Germinal center (tissue), 1 donor: Measurements from ENCODE around the gene CDYL2.
"Not testable (repeated sequence)": the region's sequence is repeated elsewhere in the genome, so short reads cannot be mapped to it uniquely, and the experiment has no call there.

ENCODE experiments used
- DNase-seq: peaks from one replicate; pipeline ENCODE4 v3.0.0; 2012; ENCODE audit warnings: mixed read lengths, low spot score

Gene CDYL2

DNA sequence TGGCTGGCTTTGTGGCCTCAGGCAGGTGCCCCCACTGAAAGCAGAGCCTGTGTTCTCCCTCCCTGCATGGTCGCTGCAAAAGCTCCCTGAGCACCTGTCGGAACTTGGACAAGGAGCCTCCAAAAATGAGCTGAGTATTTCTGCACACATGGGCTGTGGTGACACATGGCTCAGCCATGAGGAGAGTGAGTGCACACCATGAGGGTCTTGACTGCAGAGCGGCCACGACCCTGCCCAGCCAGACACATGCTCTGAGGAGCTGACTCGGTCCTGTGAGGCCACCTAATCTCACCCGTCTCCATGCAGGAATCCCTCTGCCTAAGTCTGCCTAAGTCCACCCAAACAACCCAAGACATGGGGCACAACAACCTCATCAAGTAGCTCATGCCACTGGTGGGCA, 134.7 kb downstream of the CDYL2 start:
- DNase-seq: no peak

DNA sequence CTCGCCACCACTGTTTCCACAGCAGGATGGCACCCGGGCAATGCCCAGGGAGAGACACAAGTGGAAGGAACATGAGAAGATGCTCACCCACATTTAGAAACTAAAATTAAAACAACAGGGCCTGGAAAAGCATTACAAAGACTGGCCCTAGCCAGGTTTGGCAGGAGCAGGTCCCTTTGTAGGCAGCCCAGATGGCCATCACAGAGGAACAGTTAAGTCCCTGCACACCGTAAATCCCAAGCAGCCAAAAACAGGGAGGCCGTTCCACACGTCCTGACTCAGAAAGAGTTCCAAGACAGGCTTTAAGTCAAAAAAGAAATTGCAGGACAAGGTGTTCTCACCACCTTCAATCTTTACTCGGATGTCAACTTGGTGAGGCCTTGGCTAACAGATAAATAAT, 136.5 kb downstream of the CDYL2 start:
- no peak for DNase-seq

DNA sequence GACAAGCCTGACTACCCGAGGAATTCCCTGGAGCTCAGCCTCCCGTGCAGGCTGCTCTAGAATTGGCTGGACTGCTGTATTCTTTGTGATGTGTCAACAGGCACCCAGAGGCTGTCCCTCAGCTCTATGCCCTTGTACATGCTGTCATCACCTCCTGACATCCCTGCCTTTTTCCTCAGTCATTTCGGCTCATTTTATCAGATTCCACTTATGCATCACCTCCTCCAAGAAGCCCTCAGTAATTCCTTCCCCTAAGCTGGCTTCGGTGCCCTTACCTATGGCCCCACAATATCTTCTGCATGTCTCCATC, 137.2 kb downstream of the CDYL2 start:
- DNase-seq: no peak

- DNase-seq: no peak
These were observed 137.8 kb downstream of the CDYL2 start for GRCh38 chr16:80666378-80667250.

GRCh38 chr16:80665356-80665755, 139.0 kb downstream of the CDYL2 start:
- DNase-seq: no peak

- DNase-seq: no peak
These were observed 139.6 kb downstream of the CDYL2 start for GRCh38 chr16:80664786-80665185.

- DNase-seq: no peak
These were observed 140.2 kb downstream of the CDYL2 start for GRCh38 chr16:80664226-80664625.

DNA sequence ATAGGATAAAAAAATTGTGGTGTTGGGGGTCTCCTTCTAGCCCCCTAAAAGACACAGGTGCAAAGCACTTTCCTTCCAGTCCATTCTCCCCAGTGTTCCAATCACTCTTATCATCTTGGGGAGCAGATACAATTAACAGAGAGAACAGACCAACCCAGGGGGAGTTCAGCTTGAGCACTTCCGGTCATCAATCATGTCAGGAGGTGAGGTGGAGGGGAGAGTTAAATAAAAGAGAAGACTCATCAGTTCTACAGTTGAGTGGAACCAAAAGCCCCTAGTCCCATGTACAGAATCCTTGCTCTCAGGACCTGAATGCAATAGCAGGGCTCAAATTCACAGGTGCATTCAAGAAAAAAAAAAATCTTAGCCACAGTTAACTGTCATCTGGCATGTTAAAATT, 141.3 kb downstream of the CDYL2 start:
- no peak for DNase-seq

DNA sequence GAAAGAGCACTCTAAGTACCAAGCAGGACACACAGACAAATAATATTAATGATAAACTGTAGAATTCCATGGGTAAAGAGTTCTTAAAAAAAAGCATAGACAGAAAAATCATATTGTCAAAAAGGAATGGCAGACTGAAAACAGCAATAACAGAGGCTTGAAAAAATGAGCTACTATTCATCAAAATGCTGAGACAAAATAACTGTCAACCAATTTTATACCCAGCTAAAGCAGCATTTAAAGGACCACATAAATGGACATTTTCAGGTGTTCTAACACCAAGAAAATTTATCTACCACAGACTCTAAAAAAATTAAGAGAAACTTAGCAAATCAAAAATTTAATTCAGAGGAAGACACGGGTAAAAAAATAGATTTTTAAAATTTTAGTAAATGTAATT, 144.5 kb downstream of the CDYL2 start:
- DNase-seq: no peak

DNA sequence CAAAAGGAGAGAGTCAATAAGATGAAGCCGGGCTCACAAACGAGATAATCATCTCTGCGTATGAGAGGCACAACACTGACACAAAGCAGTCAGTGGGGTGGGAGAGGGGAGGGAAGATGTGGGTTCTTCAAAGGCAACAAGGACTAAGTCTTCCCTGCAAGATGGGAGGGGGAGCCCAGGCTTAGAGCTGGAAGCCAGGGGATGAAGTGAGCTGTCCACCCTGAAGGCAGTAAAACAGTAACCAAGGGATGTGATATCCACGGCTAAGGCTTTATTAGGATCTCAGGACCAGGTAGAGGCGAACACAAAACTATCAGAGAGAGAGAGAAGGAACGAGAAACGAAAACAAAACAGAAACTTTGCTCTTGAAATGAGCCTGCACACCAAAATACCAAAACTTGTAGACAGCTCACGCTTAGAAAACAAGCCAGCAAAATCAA, 147.7 kb downstream of the CDYL2 start:
- DNase-seq: no peak

- no peak for DNase-seq
These were observed 148.2 kb downstream of the CDYL2 start for GRCh38 chr16:80656161-80656560.

GRCh38 chr16:80655751-80656150, 148.6 kb downstream of the CDYL2 start:
- DNase-seq: no peak

- DNase-seq: no peak
These were observed 150.1 kb downstream of the CDYL2 start for GRCh38 chr16:80654094-80654862.

DNA sequence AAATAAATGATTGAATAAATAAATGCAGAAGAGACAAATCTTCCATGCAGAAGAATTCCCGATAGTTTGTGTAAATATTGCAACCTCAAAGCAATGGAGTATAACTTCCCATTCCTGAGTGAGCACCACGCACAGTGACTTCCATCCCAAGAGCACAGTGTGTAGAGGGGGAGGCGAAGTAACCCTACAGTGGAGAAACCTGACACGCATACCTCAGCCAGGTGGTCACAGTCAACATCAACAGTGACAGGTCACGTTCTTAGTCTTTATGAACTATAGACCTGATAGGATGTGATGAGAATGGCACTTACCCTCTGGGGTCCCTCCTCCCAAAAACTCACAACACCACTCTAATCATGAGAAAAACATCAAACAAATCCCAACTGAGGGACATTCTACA, 152.0 kb downstream of the CDYL2 start:
- DNase-seq: no peak

DNA sequence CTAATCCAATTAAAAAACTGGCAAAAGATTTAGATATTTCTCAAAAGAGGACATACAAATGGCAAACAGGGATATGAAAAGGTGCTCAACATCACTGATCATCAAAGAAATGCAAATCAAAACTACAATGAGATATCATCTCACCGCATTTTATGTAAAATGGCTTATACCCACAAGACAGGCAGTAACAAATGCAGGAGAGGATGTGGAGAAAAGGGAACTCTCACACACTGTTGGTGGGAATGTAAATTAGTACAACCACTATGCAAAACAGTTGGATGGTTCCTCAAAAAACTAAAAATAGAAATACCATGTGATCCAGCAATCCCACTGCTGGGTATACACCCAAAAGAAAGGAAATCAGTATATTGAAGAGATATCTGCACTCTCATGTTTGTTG, 154.1 kb downstream of the CDYL2 start:
- DNase-seq: not testable (repeated sequence)

- no peak for DNase-seq
These were observed 164.1 kb downstream of the CDYL2 start for GRCh38 chr16:80640316-80640715.

DNA sequence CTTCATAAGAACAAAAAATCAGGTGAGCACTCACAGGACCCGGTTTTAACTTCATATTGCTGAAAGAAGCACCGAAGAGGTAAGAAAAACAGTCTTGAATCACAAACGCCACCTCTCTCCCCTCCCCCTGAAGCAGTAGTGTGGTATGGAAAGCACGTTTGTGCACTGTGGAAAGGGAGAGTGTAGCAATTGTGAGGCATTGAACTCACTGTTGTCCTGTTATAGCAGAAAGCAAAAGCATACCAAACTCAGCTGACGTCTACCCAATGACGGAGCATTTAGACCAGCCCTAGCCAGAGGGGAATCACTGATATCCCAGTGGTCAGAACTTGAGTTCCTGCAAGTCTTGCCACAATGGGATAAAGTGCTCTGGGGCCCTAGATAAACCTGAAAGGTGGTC, 164.8 kb downstream of the CDYL2 start:
- DNase-seq: no peak

- DNase-seq: no peak
These were observed 166.8 kb downstream of the CDYL2 start for GRCh38 chr16:80637621-80638020.

DNA sequence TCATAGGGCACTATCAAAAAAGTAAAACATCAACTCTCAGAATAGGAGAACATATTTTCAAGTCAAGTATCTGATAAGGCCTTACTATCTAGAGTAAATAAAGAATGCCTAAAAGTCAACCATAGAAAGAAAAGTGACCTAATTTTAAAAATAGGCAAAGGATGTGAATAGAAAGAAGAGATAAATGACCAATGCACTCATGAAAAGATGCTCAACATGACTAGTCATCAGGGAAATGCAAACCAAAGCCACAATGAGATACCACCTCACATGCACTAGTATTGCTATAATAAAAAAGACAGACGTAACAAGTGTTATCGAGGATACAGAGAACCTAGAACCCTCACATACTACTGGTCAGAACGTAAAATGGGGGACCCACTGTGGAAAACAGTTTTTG, 172.8 kb downstream of the CDYL2 start:
- no peak for DNase-seq

DNA sequence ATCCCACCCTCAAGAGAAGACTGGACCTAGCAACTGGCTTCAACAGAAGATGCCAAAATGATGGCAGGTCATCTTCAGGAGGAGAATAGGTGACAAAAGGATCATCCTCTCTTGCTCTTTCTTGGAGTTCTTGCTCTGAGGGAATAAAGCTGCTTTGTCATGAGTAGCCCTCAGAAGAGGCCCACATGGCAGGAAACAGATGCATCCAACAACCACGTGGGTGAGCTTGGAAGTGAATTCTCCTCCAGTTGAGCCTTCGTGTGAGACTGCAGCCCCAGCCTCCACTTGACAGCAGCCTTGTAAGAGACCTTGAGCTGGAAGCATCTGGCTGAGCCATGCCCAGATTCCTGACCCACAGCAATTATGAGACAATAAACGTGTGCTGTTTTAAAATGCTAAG, 176.1 kb downstream of the CDYL2 start:
- no peak for DNase-seq

- DNase-seq: no peak
These were observed 177.3 kb downstream of the CDYL2 start for GRCh38 chr16:80627108-80627507.

- DNase-seq: no peak
These were observed 181.0 kb downstream of the CDYL2 start for GRCh38 chr16:80623376-80623775.

DNA sequence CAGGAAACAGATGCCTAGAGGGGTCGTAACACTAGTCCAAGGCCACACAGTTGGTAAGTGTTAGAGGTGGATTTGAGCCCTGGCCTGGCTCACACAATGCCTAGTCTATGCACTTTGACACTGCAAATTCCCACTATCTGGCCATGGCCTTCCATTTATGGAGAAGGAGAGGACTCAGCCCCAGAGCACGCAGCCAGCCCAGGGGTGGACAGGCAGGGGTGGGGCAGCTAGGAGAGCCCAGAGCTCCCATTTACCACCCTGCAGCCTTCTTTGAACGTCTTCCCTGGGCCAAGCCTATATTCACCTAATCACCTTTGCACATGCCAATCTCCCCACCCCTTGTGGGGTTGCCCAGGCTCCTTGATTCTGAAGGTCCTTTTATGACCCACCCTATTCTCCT, 182.4 kb downstream of the CDYL2 start:
- no peak for DNase-seq
